DOHH2 (cell line): ENCODE data around the gene CWC27.

Experiments
- CTCF ChIP-seq: fragments of 200-600 bp; sonication (generic); IDR thresholded peaks from one replicate; pipeline ENCODE4 v1.5.1; 2014; ENCODE audit warnings: antibody characterized with exemption, mild to moderate bottlenecking, low read depth, low read length; ENCODE audit not compliant: poor library complexity, severe bottlenecking
- EZH2phosphoT487 ChIP-seq: fragments of 200-600 bp; sonication (generic); IDR thresholded peaks from 2 replicates; pipeline ENCODE4 v1.6.1; 2017; ENCODE audit warnings: borderline replicate concordance, mild to moderate bottlenecking, antibody characterized with exemption, low read length, moderate library complexity, mixed read lengths

- TF ChIP-seq CTCF = no peak
- TF ChIP-seq EZH2phosphoT487 = no peak
Observed at GRCh38 chr5:65062469-65063083, 293.8 kb downstream of the CWC27 start.
